ENCODE measurements around the gene CAMK1G. TPM values are rescaled to one million over a fixed set of nuclear protein-coding genes. Genes with fewer than 3 reads are reported as not detected.

Gene CAMK1G
- polyA plus RNA-seq, 1 of the 3 experiments (the other 2 are of a cell fraction): 15.1 TPM

DNA sequence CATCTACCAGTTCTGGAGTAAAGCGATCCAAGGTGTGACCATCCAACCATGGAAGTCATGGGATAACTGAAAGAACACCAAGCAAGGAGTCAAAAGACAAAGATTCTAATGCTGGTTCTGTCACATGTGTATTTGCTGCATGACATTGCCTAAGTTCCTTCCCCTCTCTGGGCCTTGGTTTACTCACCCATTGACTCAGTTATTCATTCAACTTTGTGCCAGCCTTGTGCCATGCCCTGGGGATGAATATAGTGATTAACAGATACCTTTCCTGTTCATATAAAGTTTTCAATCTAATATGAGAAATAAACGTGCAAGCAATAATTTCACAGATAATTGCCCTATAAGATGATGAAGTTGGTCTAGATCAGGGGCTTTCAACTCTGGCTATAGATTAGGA, 33.0 kb upstream of the CAMK1G start:
- H3K4me1 ChIP-seq (ENCODE audit: control insufficient read depth in 1 of 2, insufficient read depth in 2 of 2, low read depth in 1 of 2, low read length in 1 of 2): peaks cover 0 to 5% of the 10 kb centered on the region in 2 experiments; a peak in 2 of 4 replicates
- H3K9me2 ChIP-seq: no peaks in the 10 kb centered on the region
- no peaks in the 10 kb centered on the region for H3K36me3 ChIP-seq (replicated peaks in 1 of 2; ENCODE audit: control insufficient read depth in 1 of 2, insufficient read depth in 2 of 2, low read length in 1 of 2)
- no peak overlapping the region for H3K27ac ChIP-seq (ENCODE audit: low read depth in 2 of 2, low read length in 1 of 2)
- H3K4me3 ChIP-seq (ENCODE audit: low read depth in 2 of 2, low read length in 1 of 2): no peak overlapping the region
- CTCF ChIA-PET: interaction anchor here (1.5 kb wide), 1 partner anchor 29 kb away, joined by 4 read pairs; no protein-coding TSS in a partner anchor
- POLR2A ChIA-PET: no interaction called here
- no peaks in the 10 kb centered on the region for H3K79me2 ChIP-seq (ENCODE audit: insufficient read depth)
- no peaks in the 10 kb centered on the region for H3K9me3 ChIP-seq
- no peak for TF ChIP-seq RFX5 (IDR thresholded peaks at IDR 0.05; ENCODE audit: low read length)
- no peak overlapping the region for H2AFZ ChIP-seq (ENCODE audit: low read depth)
- no peaks in the 10 kb centered on the region for H3K27me3 ChIP-seq (ENCODE audit: insufficient read depth)
- H3K4me2 ChIP-seq: no peak overlapping the region
- no peaks in the 10 kb centered on the region for H3F3A ChIP-seq (replicated peaks; ENCODE audit: insufficient read depth)
- DNase-seq: no peak
- H3K9ac ChIP-seq: no peak overlapping the region
- no peaks in the 10 kb centered on the region for H4K20me1 ChIP-seq (ENCODE audit: insufficient read depth)
- 59% methylated on average over 2 of the region's 2 CpGs for WGBS (ENCODE audit: low lambda C conversion rate)

DNA sequence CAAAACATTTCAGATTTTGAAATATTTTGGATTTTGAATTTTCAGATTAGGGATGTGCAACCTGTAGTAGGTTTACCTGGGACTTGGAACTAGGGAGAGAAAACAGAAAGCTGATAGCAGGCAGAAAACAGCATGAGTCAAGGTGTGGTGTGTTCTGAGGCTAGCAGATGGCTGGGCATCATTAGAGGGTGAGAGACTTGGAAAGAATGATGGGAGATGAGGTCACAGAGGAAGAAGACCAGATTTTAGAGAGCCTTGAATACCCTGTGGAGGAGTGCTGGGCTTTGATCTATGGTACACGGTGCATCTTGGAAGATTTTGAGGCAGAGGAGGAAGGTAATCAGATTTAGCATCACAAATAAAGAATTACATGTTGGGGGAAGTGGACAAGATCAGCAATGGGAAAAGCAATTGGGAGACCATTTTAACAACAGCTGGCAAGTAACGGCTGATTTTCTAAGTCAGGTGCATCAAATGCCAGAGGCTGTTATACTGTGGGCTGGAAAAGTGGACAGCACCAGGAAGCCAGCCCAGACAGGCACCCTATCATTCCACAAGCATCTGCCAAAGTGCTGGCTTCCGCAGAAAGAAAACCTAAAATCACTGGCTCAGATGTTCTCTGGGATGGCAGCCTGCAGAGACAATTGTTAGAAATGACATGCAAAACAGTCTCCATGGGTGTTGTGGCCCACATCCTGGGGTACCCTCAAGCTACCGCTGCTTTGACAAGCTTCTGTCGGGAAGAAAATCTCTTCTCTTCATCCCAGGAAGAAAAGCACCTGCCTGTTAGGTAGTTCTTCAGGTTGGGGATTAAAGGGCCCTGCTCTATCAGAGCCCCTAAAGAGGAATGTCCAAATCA, 30.9 kb upstream of the CAMK1G start:
- H3K36me3 ChIP-seq (replicated peaks in 1 of 2; ENCODE audit: control insufficient read depth in 1 of 2, insufficient read depth in 2 of 2, low read length in 1 of 2): no peaks in the 10 kb centered on the region
- TF ChIP-seq NFIC (IDR thresholded peaks at IDR 0.05; ENCODE audit: borderline replicate concordance) (no peak), POLR2AphosphoS5 (IDR thresholded peaks at IDR 0.05; ENCODE audit: low read depth, low read length) (no peak), SIN3A (IDR thresholded peaks at IDR 0.05; ENCODE audit: borderline replicate concordance, low read depth, low read length) (no peak), TCF12 (IDR thresholded peaks at IDR 0.05) (no peak), GABPA (IDR thresholded peaks at IDR 0.05; ENCODE audit: low read depth) (no peak), RFX5 (IDR thresholded peaks at IDR 0.05; ENCODE audit: low read length) (no peak), FOSL2 (IDR thresholded peaks at IDR 0.05; ENCODE audit: borderline replicate concordance, low read depth) (no peak), JUND (IDR thresholded peaks at IDR 0.05) (no peak), RCOR1 (IDR thresholded peaks at IDR 0.05; ENCODE audit: low read length) (no peak), EZH2phosphoT487 (IDR thresholded peaks at IDR 0.05; ENCODE audit: borderline replicate concordance, low read depth) (no peak), FOXM1 (IDR thresholded peaks at IDR 0.05; ENCODE audit: low read depth) (no peak), ELF1 (IDR thresholded peaks at IDR 0.05) (no peak), MEF2A (IDR thresholded peaks at IDR 0.05; ENCODE audit: borderline replicate concordance, low read depth) (no peak)
- TF ChIP-seq, protein P1, sequence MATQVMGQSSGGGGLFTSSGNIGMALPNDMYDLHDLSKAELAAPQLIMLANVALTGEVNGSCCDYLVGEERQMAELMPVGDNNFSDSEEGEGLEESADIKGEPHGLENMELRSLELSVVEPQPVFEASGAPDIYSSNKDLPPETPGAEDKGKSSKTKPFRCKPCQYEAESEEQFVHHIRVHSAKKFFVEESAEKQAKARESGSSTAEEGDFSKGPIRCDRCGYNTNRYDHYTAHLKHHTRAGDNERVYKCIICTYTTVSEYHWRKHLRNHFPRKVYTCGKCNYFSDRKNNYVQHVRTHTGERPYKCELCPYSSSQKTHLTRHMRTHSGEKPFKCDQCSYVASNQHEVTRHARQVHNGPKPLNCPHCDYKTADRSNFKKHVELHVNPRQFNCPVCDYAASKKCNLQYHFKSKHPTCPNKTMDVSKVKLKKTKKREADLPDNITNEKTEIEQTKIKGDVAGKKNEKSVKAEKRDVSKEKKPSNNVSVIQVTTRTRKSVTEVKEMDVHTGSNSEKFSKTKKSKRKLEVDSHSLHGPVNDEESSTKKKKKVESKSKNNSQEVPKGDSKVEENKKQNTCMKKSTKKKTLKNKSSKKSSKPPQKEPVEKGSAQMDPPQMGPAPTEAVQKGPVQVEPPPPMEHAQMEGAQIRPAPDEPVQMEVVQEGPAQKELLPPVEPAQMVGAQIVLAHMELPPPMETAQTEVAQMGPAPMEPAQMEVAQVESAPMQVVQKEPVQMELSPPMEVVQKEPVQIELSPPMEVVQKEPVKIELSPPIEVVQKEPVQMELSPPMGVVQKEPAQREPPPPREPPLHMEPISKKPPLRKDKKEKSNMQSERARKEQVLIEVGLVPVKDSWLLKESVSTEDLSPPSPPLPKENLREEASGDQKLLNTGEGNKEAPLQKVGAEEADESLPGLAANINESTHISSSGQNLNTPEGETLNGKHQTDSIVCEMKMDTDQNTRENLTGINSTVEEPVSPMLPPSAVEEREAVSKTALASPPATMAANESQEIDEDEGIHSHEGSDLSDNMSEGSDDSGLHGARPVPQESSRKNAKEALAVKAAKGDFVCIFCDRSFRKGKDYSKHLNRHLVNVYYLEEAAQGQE (IDR thresholded peaks at IDR 0.05; ENCODE audit: low read depth, low read length): no peak; the same call in 1 of the 2 replicates
- TF ChIP-seq, protein P2, sequence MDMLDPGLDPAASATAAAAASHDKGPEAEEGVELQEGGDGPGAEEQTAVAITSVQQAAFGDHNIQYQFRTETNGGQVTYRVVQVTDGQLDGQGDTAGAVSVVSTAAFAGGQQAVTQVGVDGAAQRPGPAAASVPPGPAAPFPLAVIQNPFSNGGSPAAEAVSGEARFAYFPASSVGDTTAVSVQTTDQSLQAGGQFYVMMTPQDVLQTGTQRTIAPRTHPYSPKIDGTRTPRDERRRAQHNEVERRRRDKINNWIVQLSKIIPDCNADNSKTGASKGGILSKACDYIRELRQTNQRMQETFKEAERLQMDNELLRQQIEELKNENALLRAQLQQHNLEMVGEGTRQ (IDR thresholded peaks at IDR 0.05; ENCODE audit: borderline replicate concordance, low read depth, low read length): no peak
- TF ChIP-seq, protein P3, sequence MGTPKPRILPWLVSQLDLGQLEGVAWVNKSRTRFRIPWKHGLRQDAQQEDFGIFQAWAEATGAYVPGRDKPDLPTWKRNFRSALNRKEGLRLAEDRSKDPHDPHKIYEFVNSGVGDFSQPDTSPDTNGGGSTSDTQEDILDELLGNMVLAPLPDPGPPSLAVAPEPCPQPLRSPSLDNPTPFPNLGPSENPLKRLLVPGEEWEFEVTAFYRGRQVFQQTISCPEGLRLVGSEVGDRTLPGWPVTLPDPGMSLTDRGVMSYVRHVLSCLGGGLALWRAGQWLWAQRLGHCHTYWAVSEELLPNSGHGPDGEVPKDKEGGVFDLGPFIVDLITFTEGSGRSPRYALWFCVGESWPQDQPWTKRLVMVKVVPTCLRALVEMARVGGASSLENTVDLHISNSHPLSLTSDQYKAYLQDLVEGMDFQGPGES (IDR thresholded peaks at IDR 0.05; ENCODE audit: low read depth, low read length): no peak
- TF ChIP-seq, protein P4, sequence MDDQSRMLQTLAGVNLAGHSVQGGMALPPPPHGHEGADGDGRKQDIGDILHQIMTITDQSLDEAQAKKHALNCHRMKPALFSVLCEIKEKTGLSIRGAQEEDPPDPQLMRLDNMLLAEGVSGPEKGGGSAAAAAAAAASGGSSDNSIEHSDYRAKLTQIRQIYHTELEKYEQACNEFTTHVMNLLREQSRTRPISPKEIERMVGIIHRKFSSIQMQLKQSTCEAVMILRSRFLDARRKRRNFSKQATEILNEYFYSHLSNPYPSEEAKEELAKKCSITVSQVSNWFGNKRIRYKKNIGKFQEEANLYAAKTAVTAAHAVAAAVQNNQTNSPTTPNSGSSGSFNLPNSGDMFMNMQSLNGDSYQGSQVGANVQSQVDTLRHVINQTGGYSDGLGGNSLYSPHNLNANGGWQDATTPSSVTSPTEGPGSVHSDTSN (IDR thresholded peaks at IDR 0.05): no peak
- TF ChIP-seq, protein P5, sequence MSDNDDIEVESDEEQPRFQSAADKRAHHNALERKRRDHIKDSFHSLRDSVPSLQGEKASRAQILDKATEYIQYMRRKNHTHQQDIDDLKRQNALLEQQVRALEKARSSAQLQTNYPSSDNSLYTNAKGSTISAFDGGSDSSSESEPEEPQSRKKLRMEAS (IDR thresholded peaks at IDR 0.05; ENCODE audit: low read depth): no peak
- H3K9me2 ChIP-seq: no peaks in the 10 kb centered on the region
- H3K4me3 ChIP-seq (ENCODE audit: low read depth in 2 of 2, low read length in 1 of 2): no peak overlapping the region
- no peaks in the 10 kb centered on the region for H3K27me3 ChIP-seq (ENCODE audit: insufficient read depth)
- no peak overlapping the region for H2AFZ ChIP-seq (ENCODE audit: low read depth)
- 73% methylated on average over 5 of the region's 5 CpGs for WGBS (ENCODE audit: low lambda C conversion rate)
- H3K4me1 ChIP-seq (ENCODE audit: control insufficient read depth in 1 of 2, insufficient read depth in 2 of 2, low read depth in 1 of 2, low read length in 1 of 2): peaks cover 0 to 5% of the 10 kb centered on the region in 2 experiments; a peak in 3 of 4 replicates
- H3K9me3 ChIP-seq: no peaks in the 10 kb centered on the region
- CTCF ChIA-PET: interaction anchor here (1.0 to 1.9 kb wide), 3 partner anchors 13 to 17 kb away, joined by 3 to 7 read pairs (median 6); no protein-coding TSS in a partner anchor
- H3K9ac ChIP-seq: no peak overlapping the region
- no peaks in the 10 kb centered on the region for H3K79me2 ChIP-seq (ENCODE audit: insufficient read depth)
- no peak overlapping the region for H3K27ac ChIP-seq (ENCODE audit: low read depth in 2 of 2, low read length in 1 of 2)
- H4K20me1 ChIP-seq (ENCODE audit: insufficient read depth): no peaks in the 10 kb centered on the region
- POLR2A ChIA-PET: no interaction called here
- no peak overlapping the region for H3K4me2 ChIP-seq
- no peak for DNase-seq
- H3F3A ChIP-seq (replicated peaks; ENCODE audit: insufficient read depth): peaks cover 8% of the 10 kb centered on the region

All from SK-N-SH (cell line).